ENCODE results near the gene ZNF334. TPM values are rescaled to one million over a fixed set of nuclear protein-coding genes. Genes with fewer than 3 reads are reported as not detected.

The ZNF334 gene
- total RNA-seq, 1 experiment from 2014 or later, result 3.8 TPM

- H3K79me2 ChIP-seq (ENCODE audit: low read depth), result no peaks in the 10 kb centered on the region
- H3K9me2 ChIP-seq (ENCODE audit: insufficient read depth), result no peaks in the 10 kb centered on the region; the same call in 1 of the 2 replicates
- no peak overlapping the region for H3K4me2 ChIP-seq
- H2AFZ ChIP-seq, result no peak overlapping the region
- no peak overlapping the region for H3K4me3 ChIP-seq
- TF ChIP-seq CTCF (conservative IDR thresholded peaks at IDR 0.05) (no peak), EZH2 (IDR thresholded peaks at IDR 0.05; ENCODE audit: low read depth) (no peak)
- no peaks in the 10 kb centered on the region for H4K20me1 ChIP-seq (ENCODE audit: insufficient read depth)
- no peaks in the 10 kb centered on the region for H3K36me3 ChIP-seq (ENCODE audit: low read depth)
- peaks cover 34% of the 10 kb centered on the region; the same call in 1 of the 2 replicates for H3K27me3 ChIP-seq (ENCODE audit: insufficient read depth, low read depth)
- BruUV-seq (replicated peaks), result no TSS peak
- ChIA-PET POLR2A (ENCODE audit: unreplicated experiment) (no interaction called here), CTCF (no interaction called here)
- peaks cover 3% of the 10 kb centered on the region; the same call in 1 of the 2 replicates for H3K9me3 ChIP-seq (ENCODE audit: insufficient read depth, low read depth)
- H3F3A ChIP-seq (ENCODE audit: insufficient read depth, low read depth), result no peaks in the 10 kb centered on the region
- no peak for DNase-seq
- H3K4me1 ChIP-seq (replicated peaks; ENCODE audit: insufficient read depth), result no peaks in the 10 kb centered on the region
- intact Hi-C loops (cut with micrococcal nuclease; ENCODE audit: unreplicated experiment), result no loop called here
- no peak overlapping the region for H3K27ac ChIP-seq
These were observed 6.2 kb upstream of the ZNF334 start for GRCh38 chr20:46519471-46520068.

- intact Hi-C loops (cut with micrococcal nuclease; ENCODE audit: unreplicated experiment), result no loop called here
- ChIA-PET POLR2A (ENCODE audit: unreplicated experiment) (no interaction called here), CTCF (interaction anchor here (0.6 kb wide), 1 partner anchor 709 kb away, joined by 3 read pairs; no protein-coding TSS in a partner anchor)
These were observed 3.8 kb downstream of the ZNF334 start for GRCh38 chr20:46509523-46509922.

GRCh38 chr20:46507760-46508407, 5.5 kb downstream of the ZNF334 start:
- Histone ChIP-seq H3K9me2 (ENCODE audit: insufficient read depth) (no peaks in the 10 kb centered on the region), H3K79me2 (ENCODE audit: low read depth) (no peaks in the 10 kb centered on the region), H2AFZ (no peak overlapping the region), H3K36me3 (ENCODE audit: low read depth) (no peaks in the 10 kb centered on the region), H3K9me3 (ENCODE audit: insufficient read depth, low read depth) (0 out of 2 replicates have a peak, but pooled peaks cover 4% of the 10 kb centered on the region), H3F3A (ENCODE audit: insufficient read depth, low read depth) (no peaks in the 10 kb centered on the region), H4K20me1 (ENCODE audit: insufficient read depth) (0 out of 2 replicates have a peak, but pooled peaks cover 5% of the 10 kb centered on the region), H3K4me3 (no peak overlapping the region), H3K27me3 (ENCODE audit: insufficient read depth, low read depth) (peaks cover 64% of the 10 kb centered on the region), H3K4me1 (replicated peaks; ENCODE audit: insufficient read depth) (no peaks in the 10 kb centered on the region), H3K27ac (no peak overlapping the region), H3K4me2 (no peak overlapping the region)
- TF ChIP-seq CTCF (conservative IDR thresholded peaks at IDR 0.05) (no peak), EZH2 (IDR thresholded peaks at IDR 0.05; ENCODE audit: low read depth) (no peak)
- POLR2A ChIA-PET (ENCODE audit: unreplicated experiment), result no interaction called here
- CTCF ChIA-PET, result no interaction called here
- intact Hi-C loops (cut with micrococcal nuclease; ENCODE audit: unreplicated experiment), result no loop called here
- DNase-seq, result no peak
- no TSS peak for BruUV-seq (replicated peaks)

More at GRCh38 chr20:46509523-46509922, 3.8 kb downstream of the ZNF334 start:
- DNase-seq, result no peak
- Histone ChIP-seq H4K20me1 (ENCODE audit: insufficient read depth) (0 out of 2 replicates have a peak, but pooled peaks cover 5% of the 10 kb centered on the region), H3K27me3 (ENCODE audit: insufficient read depth, low read depth) (peaks cover 79% of the 10 kb centered on the region), H3K79me2 (ENCODE audit: low read depth) (no peaks in the 10 kb centered on the region), H3K36me3 (ENCODE audit: low read depth) (no peaks in the 10 kb centered on the region), H2AFZ (no peak overlapping the region), H3F3A (ENCODE audit: insufficient read depth, low read depth) (no peaks in the 10 kb centered on the region), H3K27ac (no peak overlapping the region), H3K4me1 (replicated peaks; ENCODE audit: insufficient read depth) (no peaks in the 10 kb centered on the region), H3K9me3 (ENCODE audit: insufficient read depth, low read depth) (no peaks in the 10 kb centered on the region), H3K4me3 (no peak overlapping the region), H3K9me2 (ENCODE audit: insufficient read depth) (no peaks in the 10 kb centered on the region), H3K4me2 (no peak overlapping the region)
- no TSS peak for BruUV-seq (replicated peaks)
- TF ChIP-seq EZH2 (IDR thresholded peaks at IDR 0.05; ENCODE audit: low read depth) (no peak), CTCF (conservative IDR thresholded peaks at IDR 0.05) (no peak)

Data from PC-9 (cell line).